ENCODE results near the gene PPIL4. TPM values are rescaled to one million over a fixed set of nuclear protein-coding genes. Genes with fewer than 3 reads are reported as not detected.
A peak's percentile ranks its signal among the peaks of the same experiment; 100 is the strongest.
"Not testable (repeated sequence)": the region's sequence is repeated elsewhere in the genome, so short reads cannot be mapped to it uniquely, and the experiment has no call there.

Gene PPIL4
- total and polyA plus RNA-seq, 7 donors, result 6.9 to 32.4 (median 14.7) TPM

DNA sequence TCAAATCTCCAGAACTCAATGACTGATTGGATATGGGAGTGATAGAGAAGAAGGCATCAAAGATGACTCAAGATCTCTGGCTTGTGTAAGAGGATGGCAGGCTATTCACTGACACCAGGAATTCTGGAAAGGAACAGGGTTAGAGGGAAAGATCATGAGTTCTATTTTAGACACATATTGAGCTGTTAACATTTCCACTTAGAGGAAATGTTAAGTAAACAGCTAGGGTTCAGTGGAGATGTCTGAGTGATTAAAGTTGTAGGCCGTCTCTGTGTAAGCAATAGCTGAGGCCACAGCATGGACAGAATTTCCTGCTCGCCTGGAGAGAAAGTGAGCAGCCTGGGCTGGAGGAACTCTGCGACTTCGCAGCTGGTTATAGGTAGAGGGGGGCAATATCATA lies 82.1 kb downstream of the PPIL4 start:
- ATAC-seq (no peak), DNase-seq (no peak)
- Histone ChIP-seq H3K27ac (no peak overlapping the region), H3K27me3 (ENCODE audit: insufficient read depth in 3 of 3, low read length in 2 of 3) (no peaks in the 10 kb centered on the region), H3K4me3 (no peak overlapping the region), H3K4me1 (no peaks in the 10 kb centered on the region), H3K9me3 (no peaks in the 10 kb centered on the region), H3K36me3 (ENCODE audit: insufficient read depth in 1 of 2, low read depth in 1 of 2) (no peaks in the 10 kb centered on the region)
- TF ChIP-seq, protein P1, sequence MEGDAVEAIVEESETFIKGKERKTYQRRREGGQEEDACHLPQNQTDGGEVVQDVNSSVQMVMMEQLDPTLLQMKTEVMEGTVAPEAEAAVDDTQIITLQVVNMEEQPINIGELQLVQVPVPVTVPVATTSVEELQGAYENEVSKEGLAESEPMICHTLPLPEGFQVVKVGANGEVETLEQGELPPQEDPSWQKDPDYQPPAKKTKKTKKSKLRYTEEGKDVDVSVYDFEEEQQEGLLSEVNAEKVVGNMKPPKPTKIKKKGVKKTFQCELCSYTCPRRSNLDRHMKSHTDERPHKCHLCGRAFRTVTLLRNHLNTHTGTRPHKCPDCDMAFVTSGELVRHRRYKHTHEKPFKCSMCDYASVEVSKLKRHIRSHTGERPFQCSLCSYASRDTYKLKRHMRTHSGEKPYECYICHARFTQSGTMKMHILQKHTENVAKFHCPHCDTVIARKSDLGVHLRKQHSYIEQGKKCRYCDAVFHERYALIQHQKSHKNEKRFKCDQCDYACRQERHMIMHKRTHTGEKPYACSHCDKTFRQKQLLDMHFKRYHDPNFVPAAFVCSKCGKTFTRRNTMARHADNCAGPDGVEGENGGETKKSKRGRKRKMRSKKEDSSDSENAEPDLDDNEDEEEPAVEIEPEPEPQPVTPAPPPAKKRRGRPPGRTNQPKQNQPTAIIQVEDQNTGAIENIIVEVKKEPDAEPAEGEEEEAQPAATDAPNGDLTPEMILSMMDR (IDR thresholded peaks at IDR 0.05), result no peak
- 74 to 96% (median 86%) methylated on average over 4 of the region's 4 CpGs for WGBS, 3 donors
- intact Hi-C loops (cut with DNase I), result no loop called here

DNA sequence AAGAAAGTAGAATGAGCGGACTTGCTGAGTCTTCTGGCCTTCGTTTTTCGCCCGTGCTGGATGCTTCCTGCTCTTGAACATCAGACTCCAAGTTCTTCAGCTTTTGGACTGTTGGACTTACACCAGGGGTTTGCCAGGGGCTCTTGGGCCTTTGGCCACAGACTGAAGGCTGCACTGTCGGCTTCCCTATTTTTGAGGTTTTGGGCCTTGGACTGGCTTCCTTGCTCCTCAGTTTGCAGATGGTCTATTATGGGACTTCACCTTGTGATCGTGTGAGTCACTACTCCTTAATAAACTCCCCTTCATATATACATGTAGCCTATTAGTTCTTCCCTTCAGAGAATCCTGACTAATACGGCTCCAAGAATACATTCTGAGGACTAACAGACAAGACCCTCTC lies 83.1 kb downstream of the PPIL4 start:
- intact Hi-C loops (cut with DNase I); H3K27me3 ChIP-seq (ENCODE audit: insufficient read depth in 3 of 3, low read length in 2 of 3); H3K27ac ChIP-seq: not testable (repeated sequence)

DNA sequence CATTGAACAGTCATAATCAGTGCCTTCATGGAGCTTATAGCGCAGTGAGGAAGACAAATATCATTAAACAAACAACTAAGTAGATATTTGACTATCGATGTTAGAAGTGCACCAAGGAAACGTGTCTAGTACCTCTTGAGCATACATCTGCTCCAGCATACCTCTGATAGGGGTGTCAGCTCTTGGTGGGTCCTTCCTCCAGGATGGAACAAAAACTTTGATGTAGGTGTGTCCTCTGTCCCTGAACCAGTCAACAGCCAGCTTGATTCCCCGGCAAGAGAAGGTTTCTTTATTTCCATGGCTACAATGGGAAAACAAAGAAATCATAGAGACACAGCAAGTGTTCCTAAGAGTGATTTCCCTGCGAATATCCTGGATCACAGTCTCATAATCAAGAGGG lies 84.2 kb downstream of the PPIL4 start:
- Histone ChIP-seq H3K36me3 (ENCODE audit: insufficient read depth in 1 of 2, low read depth in 1 of 2) (no peaks in the 10 kb centered on the region), H3K27ac (no peak overlapping the region), H3K4me3 (no peak overlapping the region), H3K27me3 (ENCODE audit: insufficient read depth in 3 of 3, low read length in 2 of 3) (no peaks in the 10 kb centered on the region), H3K9me3 (no peaks in the 10 kb centered on the region), H3K4me1 (no peaks in the 10 kb centered on the region)
- 78 to 91% (median 88%) methylated on average over 5 of the region's 5 CpGs for WGBS, 3 donors
- intact Hi-C loops (cut with DNase I), result no loop called here
- ATAC-seq, result no peak
- DNase-seq, result no peak
- TF ChIP-seq, protein P1 (IDR thresholded peaks at IDR 0.05), result no peak

More for the DNA sequence above, 83.1 kb downstream of the PPIL4 start:
- not testable (repeated sequence) for H3K4me1 ChIP-seq; H3K4me3 ChIP-seq; ATAC-seq; H3K9me3 ChIP-seq; H3K36me3 ChIP-seq (ENCODE audit: insufficient read depth in 1 of 2, low read depth in 1 of 2)
- DNase-seq, result peak in 1 of 2 donors; percentile 12
- 92 to 94% (median 94%) methylated on average over 7 of the region's 7 CpGs for WGBS, 3 donors

DNA sequence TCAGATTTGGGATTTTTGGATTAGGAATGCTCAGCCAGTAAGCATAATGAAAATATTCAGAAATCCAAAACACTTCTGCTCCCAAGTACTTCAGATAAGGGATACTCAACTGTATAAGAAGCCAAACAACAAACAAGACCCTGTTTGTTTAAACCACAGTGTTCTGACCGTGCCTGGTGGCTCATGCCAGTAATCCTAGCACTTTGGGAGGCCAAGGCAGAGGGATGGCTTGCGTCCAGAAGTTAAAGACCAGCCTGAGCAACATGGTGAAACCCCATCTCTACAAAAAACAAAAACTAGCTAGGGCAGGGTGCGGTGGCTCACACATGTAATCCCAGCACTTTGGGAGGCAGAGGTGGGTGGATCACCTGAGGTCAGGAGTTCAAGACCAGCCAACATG lies 85.6 kb downstream of the PPIL4 start:
- ATAC-seq; intact Hi-C loops (cut with DNase I): not testable (repeated sequence)
- DNase-seq, result peak in 1 of 2 donors; percentile 16

DNA sequence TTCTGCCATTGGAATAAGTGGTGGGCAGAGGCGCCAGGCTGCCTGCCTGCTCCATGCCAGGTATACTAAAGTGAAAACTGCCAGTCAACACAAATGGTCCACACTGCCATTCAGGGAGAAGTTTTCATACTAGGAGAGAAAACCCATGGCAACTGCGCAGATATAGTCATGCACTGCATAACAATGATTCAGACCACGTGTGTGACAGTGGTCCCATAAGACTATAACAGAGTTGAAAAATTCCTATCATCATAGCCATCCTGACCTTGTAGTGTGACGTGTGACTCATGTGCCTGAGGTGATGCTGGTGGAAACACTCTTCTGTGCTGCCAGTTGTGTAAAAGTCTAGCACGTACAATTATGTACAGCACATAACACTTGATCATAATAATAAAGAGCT lies 86.1 kb downstream of the PPIL4 start:
- Histone ChIP-seq H3K4me1 (peaks cover 5% of the 10 kb centered on the region), H3K27ac (no peak overlapping the region), H3K36me3 (ENCODE audit: insufficient read depth in 1 of 2, low read depth in 1 of 2) (no peaks in the 10 kb centered on the region), H3K4me3 (no peak overlapping the region), H3K27me3 (ENCODE audit: insufficient read depth in 3 of 3, low read length in 2 of 3) (no peaks in the 10 kb centered on the region), H3K9me3 (no peaks in the 10 kb centered on the region)
- DNase-seq (peak in 1 of 2 donors; percentile 24), ATAC-seq (no peak)
- TF ChIP-seq, protein P1 (IDR thresholded peaks at IDR 0.05), result no peak
- 73 to 90% (median 84%) methylated on average over 5 of the region's 5 CpGs for WGBS, 3 donors
- intact Hi-C loops (cut with DNase I), result no loop called here

More for the DNA sequence above, 85.6 kb downstream of the PPIL4 start:
- not testable (repeated sequence) for H3K4me3 ChIP-seq; H3K27me3 ChIP-seq (ENCODE audit: insufficient read depth in 3 of 3, low read length in 2 of 3); H3K27ac ChIP-seq; H3K4me1 ChIP-seq; H3K9me3 ChIP-seq; H3K36me3 ChIP-seq (ENCODE audit: insufficient read depth in 1 of 2, low read depth in 1 of 2)
- WGBS, 3 donors, result 65 to 82% (median 75%) methylated on average over 3 of the region's 3 CpGs

DNA sequence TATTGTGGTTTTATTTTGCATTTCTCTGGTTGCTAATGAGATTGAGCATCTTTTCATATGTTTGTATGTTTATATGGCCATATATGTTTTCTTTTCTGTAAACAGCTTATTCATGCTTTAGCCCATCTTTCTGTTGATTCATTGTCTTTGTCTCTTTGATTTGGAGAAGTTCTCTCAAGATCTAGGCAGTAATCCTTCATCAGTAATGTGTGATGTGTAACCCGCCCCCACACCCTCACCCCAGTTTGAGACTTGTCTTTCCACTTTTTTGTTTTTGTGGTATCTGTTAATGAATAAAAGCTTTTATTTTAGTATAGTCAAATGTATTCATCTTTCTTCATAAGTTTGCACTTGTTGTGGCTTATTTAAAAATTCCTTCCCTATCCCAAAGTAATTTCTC lies 87.0 kb downstream of the PPIL4 start:
- H3K36me3 ChIP-seq (ENCODE audit: insufficient read depth in 1 of 2, low read depth in 1 of 2), result no peaks in the 10 kb centered on the region
- H3K27ac ChIP-seq, result no peak overlapping the region
- DNase-seq, result no peak
- 95 to 97% (median 96%) methylated on average over 1 of the region's 1 CpG for WGBS, 3 donors
- TF ChIP-seq, protein P1 (IDR thresholded peaks at IDR 0.05), result no peak
- no peak overlapping the region for H3K4me3 ChIP-seq
- H3K4me1 ChIP-seq, result peaks cover 15% of the 10 kb centered on the region
- no peaks in the 10 kb centered on the region for H3K9me3 ChIP-seq
- intact Hi-C loops (cut with DNase I), result no loop called here
- ATAC-seq, result no peak
- H3K27me3 ChIP-seq (ENCODE audit: insufficient read depth in 3 of 3, low read length in 2 of 3), result no peaks in the 10 kb centered on the region
